Measurements from ENCODE around the gene PACSIN1.

The PACSIN1 gene

DNA sequence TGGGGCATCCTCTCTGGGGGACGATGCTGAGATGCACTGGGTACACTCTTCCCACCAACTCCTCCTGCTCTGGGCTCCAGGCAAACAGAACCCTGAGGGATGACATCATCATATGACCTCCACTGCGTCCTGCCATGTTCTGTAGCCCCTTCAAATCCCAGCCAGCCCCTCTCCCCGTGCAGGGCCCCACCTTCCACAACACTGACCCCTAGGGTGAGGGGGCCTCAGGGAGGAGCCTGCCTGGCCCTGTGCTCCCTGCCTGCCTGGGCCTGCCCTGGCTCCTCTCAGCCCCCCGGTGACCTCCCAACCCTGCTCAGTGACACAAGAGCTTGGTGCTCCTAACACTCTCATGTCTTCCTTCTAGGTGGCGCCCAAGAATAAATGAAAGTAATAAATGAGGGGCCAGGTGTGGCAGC lies 99.9 kb downstream of the PACSIN1 start:
- no peak for DNase-seq

DNA sequence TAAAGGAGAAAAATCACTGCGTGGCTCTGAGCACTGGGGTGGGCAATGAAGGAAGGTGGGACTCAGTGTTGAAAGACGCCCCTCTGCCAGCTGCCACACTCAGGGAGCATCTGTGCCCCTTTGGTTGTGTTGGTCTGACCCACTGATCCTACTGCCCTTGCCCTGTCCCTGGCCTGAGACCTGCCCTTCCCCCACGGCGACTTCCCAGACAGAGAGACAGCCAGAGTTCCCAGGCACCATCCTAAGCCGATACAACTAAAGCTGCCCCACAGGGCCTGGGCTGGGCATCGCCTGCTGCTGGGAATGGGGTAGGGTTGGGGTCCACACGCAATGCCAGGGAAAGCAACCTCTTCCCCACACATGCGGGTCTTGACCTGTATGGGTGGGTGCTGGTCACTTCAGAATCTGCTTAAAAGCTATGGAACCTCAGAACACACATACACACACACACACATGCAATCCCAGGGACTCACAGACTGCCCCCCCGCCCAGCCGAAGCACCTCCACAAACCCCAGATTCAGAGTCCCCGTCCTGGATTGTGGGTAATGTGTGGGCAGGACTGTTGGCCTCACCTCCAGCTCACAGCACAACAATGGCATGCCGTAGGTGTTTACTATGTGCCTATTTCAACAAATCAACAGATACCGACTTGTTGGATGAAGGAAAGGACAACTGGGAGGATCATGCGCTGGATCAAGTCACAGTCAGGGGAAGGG lies 101.1 kb downstream of the PACSIN1 start:
- no peak for DNase-seq

DNA sequence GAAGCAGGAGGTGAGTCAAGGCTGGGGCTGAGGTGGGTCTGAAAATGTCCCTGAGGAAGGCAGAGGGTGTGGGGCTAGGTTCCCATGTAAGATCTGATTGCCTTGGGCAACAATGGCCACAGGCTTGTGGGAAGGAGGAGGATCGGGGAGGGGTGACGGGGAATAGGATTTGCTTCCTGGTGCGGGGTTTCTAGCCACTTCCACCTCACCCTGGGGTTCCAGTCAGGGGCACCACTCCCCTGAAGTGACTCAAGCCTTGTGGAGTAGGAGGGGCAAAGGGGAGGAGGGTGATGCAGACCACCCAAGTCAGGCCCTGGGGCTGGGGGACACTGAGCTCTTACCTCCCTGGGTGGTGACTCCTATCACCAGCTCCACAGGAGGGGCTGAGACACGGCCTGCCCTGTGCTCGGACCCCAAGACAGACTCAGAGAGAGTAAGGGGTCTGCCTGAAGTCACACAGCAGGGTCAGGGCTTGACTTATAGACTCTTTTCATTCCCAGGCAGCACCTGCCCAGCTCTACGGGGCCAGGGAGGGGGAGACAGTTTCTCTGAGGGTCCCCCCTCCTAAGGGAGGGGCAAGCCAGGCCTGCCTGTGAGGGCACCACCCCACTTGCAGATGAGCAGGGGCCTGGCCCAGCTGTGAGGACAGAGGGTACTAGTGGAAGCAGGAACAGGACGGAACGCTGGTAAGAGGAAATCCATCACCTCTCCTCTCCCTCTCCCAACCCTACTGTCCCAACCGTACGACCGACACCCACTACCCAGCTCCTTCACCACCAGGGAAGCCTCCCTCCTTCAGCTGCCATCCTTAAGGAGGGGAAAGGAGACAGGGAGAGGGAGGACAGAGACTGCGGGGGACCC lies 102.7 kb downstream of the PACSIN1 start:
- no peak for DNase-seq

DNA sequence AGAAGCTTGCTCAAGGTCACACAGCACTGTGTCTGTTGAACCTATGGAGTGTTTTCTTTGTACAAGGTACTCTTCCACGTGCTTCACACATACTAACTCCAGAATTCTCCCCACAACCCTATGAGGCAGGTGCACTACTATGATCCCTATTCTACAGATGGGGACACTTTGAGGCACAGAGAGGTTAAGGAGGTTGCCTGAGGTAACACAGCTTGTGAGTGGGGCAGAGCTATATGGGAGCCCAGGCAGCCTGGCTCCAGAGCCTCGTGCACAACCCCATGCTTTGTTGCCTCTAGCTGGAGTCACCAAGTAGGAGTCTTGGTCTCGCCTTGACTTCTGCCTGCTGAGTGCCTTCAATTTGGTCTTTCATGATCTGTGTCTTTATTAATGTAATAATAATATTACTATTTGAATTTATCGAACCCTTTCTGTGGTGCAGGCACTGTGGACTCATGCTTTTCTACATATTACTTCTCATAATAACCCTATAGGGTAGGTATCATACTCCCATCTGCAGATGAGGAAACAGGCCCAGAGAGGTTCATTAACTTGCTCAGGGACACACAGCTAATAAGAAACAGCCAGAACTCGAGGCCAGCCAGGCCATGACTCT lies 103.6 kb downstream of the PACSIN1 start:
- DNase-seq, result no peak

DNA sequence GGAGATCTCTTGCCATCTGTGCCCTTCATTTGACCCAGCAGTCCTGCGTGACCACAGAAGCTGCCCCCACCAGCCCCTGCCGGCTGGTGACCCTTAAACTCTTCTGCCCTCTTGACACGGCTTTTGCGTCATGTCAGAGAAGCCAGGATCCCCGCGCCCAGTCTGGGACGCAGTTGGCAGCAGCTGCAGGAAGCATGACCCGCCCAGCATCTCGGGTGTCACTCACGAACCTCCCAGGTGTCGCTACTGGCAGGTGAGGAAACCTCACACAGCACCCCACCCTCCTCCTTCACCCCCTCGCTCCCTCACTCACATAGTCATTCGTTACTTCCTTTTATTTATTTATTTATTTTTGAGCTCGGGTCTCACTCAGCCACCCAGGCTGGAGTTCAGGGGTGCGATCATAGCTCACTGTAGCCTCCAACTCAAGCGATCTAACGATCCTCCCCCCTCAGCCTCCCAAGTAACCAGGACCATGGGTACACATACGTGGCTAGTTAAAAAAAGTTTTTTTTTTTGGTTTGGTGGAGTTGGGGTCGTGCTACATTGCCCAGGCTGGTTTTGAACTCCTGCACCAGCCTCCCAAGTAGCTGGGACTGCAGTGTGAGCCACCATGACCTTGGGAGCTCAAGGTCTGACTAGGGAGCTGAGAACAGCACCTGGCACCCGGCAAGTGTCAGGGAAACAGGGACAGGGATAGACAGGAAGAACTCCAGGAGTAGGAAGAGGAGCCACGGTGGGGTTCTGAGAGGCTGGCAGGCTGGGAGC lies 104.4 kb downstream of the PACSIN1 start:
- DNase-seq, result no peak

DNA sequence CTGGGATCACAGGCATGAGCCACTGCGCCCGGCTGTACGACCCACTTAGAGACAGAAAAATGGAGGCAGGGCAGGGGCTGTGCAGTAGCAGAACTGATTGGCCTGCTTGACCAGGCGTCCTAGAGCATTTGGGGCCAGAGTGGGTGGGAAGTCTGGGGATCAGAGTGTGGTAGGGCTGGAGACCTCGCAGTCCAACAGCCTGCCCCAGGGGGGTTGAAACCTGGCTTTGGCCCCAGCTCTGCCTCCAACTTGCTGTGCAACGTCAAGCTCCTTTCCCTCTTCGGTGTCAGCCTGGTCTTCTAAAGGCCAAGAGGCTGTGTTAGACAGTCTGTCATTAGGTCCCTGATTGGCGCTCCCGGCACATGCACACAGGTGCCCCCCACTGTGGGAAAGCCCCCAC lies 105.5 kb downstream of the PACSIN1 start:
- no peak for DNase-seq

DNA sequence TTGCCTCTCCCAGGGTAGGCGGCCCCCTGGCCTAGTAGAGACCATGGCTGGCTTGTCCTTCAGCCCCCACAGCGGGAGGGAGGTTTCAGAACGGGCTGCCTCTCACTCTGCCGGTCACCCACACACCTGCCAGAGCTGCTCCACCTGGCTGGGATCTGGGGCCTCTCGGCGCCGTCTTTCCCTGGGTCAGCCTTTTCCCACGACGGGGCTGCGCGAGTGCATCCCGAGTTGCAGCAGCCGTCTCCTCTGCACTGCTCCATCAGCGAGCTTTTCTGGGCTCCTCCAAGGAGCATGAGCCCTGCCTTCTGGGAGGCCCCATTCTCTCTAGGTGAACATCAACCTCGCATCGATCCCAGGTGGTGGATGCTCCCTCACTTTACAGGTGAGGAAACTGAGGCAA lies 106.1 kb downstream of the PACSIN1 start:
- DNase-seq, result no peak

DNA sequence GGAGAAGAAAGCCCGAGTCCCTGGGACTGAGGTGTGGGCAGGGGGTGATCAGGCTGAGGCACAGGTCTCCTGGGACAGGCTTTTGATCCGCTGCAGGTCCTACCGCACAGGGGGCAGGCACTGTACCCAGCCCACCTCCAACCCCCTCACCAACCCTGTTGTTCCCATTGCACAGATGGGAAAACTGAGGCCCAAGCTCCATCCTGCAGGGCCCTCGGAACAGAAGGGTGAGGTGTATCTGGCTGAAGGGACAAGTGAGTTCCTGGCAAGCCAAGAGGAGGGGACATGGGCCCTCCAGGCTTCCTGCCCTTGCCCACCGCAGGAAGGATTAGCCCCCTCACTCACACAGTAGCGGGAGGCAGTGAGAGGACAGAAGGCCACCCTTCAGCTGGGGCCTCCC lies 106.7 kb downstream of the PACSIN1 start:
- DNase-seq, result no peak

DNA sequence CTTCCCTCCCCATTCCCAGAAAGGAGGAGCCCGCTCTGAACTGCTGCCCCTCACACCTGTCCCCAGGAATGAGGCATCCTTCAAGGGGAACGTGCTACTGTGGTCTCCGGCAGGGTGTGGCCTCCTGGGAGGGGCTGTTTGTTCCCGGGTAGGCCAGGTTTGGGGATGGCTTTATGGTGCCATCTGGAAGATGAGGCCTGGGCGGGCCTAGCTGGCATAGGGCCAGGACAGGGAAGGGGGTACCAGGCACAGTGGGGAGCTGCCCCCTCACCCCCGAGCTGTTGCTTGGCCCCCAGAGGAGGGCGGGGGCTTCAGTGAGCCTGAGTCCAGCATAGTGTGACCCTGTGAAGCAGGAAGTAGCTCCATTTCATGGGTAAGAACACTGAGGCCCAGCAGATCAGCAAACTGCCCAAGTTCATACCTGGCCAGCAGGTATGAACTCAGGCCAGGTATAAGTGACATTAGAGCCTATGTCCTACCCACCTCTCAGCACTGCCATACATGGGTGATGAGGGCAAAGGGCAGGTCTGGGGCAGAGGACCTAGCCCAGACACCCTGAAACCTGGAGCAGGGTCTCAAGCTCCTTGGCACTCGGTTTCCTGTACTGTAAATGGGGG lies 107.8 kb downstream of the PACSIN1 start:
- no peak for DNase-seq

DNA sequence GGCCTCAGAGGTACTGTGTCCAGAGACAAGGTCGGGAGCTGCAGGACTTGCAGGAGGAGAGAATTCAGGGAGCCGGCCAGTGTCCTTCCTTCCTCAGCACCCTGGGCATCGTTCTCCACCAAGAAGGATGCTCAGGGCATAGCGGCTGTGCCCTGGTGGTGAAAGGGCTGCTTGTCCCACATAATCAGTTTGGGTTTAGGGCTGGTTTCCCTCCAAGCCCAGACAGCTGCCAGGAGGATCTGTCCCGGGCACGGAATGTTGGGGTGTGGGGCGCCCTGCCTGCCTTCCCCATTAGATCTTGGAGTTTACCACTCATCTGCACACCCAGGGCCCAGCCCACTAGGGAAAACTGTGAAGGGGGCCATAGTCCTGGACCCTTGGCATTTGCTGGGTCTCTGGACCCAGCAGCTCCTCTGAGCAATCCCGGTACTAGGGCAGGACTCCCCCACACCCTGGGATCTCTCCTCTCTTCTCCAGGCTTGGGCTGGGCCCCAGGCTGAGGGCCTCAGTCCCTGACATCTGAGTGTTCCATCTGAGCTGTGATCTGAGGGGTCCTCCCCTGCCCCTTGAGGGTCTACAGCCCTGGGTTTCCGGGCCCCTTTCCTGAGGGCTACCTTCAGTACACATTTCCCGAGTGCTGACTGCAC lies 108.9 kb downstream of the PACSIN1 start:
- DNase-seq, result no peak

DNA sequence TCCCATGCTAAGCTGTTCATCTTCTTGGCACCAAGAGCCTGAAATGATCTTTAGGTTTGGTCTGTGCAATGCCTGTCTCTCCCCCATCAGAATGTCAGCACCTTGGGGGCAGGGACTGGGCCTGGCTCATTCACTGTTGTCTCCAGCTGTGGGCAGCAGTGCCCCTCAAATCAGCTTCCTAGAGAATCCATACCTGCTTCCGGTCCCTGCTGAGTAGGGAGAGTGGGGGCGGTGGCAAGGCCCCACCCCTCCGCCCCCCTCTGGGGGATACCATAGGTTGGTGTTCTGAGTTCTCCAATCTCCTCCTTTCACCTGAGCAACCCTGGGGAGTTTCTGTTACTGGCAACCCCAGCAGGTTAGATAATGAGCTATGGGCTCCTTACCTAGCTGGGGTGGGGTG lies 109.5 kb downstream of the PACSIN1 start:
- no peak for DNase-seq

DNA sequence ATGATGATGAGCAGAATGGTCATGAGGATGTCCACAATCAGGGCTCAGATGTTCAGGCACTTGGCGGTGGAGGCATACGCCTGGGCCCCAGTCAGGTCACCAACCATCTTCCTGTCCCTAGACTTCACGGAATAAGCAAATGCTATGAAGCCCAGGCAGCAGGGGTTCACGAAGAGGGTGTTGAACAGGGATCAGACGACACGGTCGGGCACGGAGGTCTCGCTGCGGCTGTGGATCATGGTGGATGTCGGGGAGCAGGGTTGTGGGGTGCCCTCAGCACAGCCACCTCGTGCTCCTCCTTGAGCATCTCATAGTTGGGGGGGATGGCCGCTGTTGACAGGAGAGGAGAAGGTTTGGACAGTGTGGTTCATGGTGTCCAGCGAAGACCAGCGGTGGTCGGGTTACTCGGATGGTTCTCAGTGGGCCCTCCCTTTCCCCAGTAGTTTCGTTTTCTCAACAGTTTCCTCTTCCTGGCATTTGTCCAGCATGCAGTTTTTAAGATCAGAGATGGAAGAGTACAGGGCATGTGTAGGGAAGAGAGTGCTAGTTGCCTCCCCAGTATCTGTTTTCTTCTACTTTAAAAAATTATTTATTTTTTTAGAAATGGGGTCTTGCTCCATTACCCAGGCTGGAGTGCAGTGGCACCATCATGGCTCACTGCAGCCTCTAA lies 110.5 kb downstream of the PACSIN1 start:
- no peak for DNase-seq

DNA sequence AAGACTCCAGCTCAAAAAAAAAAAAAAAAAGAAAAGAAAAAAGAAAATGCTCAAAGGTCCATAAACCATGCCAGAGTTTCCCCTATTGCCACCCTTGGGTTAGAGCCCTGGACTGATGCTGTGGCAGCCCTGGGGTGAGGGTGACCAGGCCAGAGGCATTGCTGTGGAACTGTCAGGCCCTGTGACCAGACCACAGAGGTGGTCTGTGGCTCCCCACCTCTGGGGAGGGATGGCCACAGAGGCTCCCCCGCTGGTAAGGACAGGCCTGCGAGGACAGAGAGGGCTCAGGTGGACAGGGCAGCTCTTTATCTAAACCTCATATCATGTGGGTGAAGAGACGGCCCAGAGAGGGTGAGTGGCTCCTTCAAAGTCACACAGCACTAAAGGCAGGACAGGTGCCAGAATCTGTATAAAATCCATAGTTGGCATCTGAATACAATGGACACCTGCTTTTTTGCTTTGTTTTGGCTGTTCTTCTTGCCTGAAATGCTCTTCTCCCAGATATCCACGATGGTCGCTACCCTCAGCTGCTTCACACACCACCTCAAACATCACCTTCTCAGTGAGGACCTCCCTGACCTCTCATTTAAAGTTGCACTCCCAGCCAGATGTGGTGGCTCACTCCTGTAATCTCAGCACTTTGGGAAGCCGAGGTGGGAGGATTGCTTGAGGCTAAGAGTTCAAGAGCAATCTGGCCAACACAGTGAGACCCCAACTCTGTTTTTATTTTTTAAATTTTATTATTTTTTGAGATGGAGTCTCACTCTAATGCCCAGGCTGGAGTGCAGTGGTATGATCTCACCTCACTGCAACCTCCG lies 112.8 kb downstream of the PACSIN1 start:
- no peak for DNase-seq

DNA sequence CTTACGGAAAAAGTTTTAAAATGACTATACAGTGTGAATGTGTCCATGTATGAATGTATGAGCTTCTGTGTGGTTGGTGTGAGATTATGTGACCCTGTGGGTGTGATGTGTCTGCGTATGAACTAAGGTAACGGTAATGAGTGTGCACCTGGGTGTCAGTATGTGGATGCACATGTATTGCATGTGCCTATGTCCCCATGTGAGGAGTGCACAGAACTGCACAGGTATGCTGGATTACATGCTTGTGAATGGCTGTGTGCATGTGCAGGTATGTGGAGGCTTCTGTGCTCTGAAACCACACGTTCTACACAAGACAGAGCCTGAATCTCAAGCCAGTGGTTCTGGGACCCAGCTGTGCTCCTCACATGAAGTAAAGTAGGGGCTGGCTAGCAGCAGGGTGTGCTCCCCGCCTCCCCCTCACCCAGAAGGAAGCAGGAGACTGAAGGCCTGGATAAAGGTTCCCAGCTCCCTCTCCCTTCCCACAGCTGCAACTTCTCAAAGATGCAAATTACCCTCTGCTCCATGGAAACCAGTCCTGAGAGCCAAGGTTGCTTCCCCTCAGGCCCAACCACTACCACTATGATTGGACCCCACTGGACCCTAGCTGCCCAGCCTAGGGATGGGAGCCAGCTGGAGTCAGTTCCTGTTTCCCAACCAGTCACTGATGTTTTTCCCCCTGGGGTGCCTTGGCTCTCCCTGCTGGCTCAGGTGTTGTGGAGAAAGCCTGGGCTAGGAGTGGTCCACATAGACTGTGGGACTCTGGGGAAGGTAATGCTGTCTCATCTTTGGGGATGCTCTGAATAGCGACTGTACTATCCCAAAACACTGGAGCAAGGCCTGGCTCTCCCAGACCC lies 115.1 kb downstream of the PACSIN1 start:
- no peak for DNase-seq

DNA sequence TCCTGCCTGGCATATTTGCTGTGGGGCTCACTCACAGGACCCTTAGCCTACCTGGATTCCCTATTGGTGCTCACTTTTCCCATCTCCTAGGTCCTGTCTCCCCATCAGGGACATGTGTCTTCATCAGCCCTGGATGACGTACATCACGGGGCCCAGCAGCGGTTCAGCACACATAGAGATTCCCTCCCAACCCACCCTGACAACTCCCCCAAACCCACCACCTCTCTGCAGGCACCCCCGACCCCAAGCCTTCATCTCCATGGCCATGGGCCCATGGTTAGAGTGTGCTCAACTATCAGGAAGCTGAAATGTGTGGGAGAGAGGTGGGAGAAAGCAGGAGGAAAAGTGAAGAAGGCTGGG lies 115.7 kb downstream of the PACSIN1 start:
- no peak for DNase-seq

DNA sequence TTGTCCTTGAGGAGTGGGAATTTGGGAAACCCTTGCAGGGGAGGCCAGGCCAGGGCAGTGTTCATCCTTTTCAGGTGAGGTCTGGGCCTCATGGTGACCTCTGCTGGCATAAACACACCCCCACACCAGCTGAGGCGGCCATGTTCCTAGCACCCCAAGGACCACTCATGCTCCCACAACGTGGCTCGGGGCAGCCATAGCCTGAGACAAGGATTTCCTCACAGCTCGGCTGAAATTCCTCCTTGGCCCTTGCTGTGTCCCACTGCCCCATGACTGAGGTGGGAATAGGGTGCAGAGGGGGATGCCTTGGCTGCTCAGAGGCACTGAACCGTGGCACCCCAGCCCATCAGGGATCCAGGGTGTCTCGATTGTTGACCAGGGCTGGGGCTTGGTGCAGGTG lies 117.6 kb downstream of the PACSIN1 start:
- DNase-seq, result no peak

DNA sequence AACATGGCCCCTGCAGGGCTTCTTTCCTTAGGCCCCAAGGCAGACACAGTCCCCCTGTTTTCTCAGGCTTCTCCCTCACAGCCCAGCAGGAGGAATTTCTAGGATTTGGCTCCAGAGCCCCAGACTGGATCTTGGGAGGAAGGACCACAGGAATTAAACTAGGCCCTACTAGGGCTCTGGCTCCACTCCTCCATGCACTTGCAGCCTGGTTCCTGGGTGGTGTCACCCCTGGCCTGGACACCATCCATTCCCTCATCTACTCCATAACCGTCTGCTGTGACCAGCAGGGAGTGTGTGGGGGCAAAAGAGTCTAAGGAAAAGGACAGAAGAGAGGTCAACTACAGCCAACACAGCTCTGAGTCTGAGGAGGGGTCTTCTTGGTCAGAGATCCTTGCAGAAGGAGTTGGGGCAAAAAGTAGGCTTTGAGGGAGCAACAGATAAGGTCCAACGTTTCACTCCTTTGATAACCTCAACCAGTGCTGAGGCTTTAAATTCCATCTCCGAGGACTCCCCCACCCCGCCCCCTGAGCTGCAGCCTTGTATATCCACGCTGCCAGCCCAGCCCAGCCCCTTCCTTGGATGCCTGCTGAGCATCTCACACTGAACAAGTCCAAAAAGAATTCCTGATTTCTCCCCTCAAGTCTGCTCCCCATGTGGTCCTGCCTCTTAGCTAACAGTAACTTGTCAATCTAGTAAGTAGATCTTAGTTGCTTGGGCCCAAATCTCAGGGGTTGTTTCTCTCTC lies 118.2 kb downstream of the PACSIN1 start:
- no peak for DNase-seq

DNA sequence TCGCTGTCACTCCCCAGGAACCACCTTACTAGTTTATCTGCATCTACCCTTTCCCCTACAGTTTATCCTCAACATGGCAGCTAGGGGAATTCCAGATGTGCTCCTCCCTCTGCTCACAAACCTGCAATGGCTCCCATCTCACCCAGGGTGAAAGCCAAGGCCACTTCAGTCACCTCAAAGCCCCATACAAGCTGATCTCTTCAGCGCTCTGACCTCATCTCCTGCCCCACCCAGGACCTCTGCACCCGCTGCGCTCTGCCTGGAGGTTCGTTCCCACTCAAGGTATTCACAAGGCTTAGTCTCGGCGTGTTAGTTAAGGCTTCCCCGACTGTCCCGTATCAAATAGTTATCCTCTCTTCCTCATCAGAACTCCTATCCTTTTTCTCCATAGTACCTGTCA lies 118.8 kb downstream of the PACSIN1 start:
- no peak for DNase-seq
